NCI-H460 (cell line): ENCODE results near the gene PPP2R5B. TPM values are rescaled to one million over a fixed set of nuclear protein-coding genes. Genes with fewer than 3 reads are reported as not detected.
A peak's percentile ranks its signal among the peaks of the same experiment; 100 is the strongest.

Experiments
- DNase-seq: peaks from one replicate; pipeline ENCODE4 v3.0.0-alpha.2; 2016; ENCODE audit warnings: low read depth; ENCODE audit errors: extremely low read depth
- polyA plus RNA-seq: library from polyadenylated mRNA; depleted of rRNA; stranded (reverse); fragments of >200 nt; gene quantifications from 2 replicates; pipeline ENCODE4 v1.2.3, GENCODE V29; 2014; cell fraction: nucleus; rRNA removed
- total RNA-seq: library from RNA; depleted of rRNA; stranded (reverse); fragments of >200 nt; shearing (Covaris generic); gene quantifications from 2 replicates; pipeline ENCODE4 v1.2.3, GENCODE V29; 2014; rRNA removed

Gene PPP2R5B
- total RNA-seq = 6.8 and 9.7 TPM in 2 replicates
- polyA plus RNA-seq = 4.0 and 9.8 TPM in 2 replicates

GRCh38 chr11:64923944-64924909, at the start of gene PPP2R5B:
TSS of gene PPP2R5B (plus strand) at chr11:64924689. CDS start at chr11:64925735, 1,046 bp downstream.
- peak; percentile 86 for DNase-seq

- no peak for DNase-seq
Observed at GRCh38 chr11:64875369-64876228, 48.9 kb upstream of the PPP2R5B start.

GRCh38 chr11:64876229-64876750, 48.2 kb upstream of the PPP2R5B start:
- no peak for DNase-seq

- no peak for DNase-seq
Observed at GRCh38 chr11:64876835-64877341, 47.6 kb upstream of the PPP2R5B start.

GRCh38 chr11:64877390-64878222, 46.9 kb upstream of the PPP2R5B start:
- DNase-seq = no peak

GRCh38 chr11:64878223-64878493, 46.3 kb upstream of the PPP2R5B start:
- DNase-seq = no peak

- DNase-seq = peak; percentile 94
Observed at GRCh38 chr11:64878494-64879243, 45.8 kb upstream of the PPP2R5B start, which contains the start of gene EHD1. TSS of gene EHD1 (minus strand) at chr11:64878621. CDS start at chr11:64878464, 157 bp downstream.

- DNase-seq = no peak
Observed at GRCh38 chr11:64879244-64879900, 45.1 kb upstream of the PPP2R5B start.

GRCh38 chr11:64880240-64881001, 44.1 kb upstream of the PPP2R5B start:
- no peak for DNase-seq

GRCh38 chr11:64881476-64881875, 43.0 kb upstream of the PPP2R5B start:
- no peak for DNase-seq

- DNase-seq = no peak
Observed at GRCh38 chr11:64882243-64882642, 42.2 kb upstream of the PPP2R5B start.

- no peak for DNase-seq
Observed at GRCh38 chr11:64883575-64883974, 40.9 kb upstream of the PPP2R5B start.

GRCh38 chr11:64884019-64884418, 40.5 kb upstream of the PPP2R5B start:
- DNase-seq = no peak

- peak; percentile 32 for DNase-seq
Observed at GRCh38 chr11:64885367-64886286, 38.9 kb upstream of the PPP2R5B start.

- DNase-seq = no peak
Observed at GRCh38 chr11:64887234-64887756, 37.2 kb upstream of the PPP2R5B start.

GRCh38 chr11:64887757-64888405, 36.6 kb upstream of the PPP2R5B start:
- peak; percentile 46 for DNase-seq
